Measurements from ENCODE around the gene LAMA4.
A peak's percentile ranks its signal among the peaks of the same experiment; 100 is the strongest.

The LAMA4 gene

GRCh38 chr6:112179631-112180030 is 74.7 kb downstream of the LAMA4 start:
- DNase-seq (ENCODE audit: low read depth) = peak; percentile 5
- TF ChIP-seq CTCF (IDR thresholded peaks at IDR 0.05; ENCODE audit: insufficient read depth, low read depth, low read length, missing control alignments) = no peak
- H3K4me3 ChIP-seq (ENCODE audit: low read length) = no peak overlapping the region

- no peak overlapping the region for H3K4me3 ChIP-seq (ENCODE audit: low read length)
- no peak for DNase-seq (ENCODE audit: low read depth)
- no peak for TF ChIP-seq CTCF (IDR thresholded peaks at IDR 0.05; ENCODE audit: insufficient read depth, low read depth, low read length, missing control alignments)
Measured at GRCh38 chr6:112178846-112179245, 75.5 kb downstream of the LAMA4 start.

- TF ChIP-seq CTCF (IDR thresholded peaks at IDR 0.05; ENCODE audit: insufficient read depth, low read depth, low read length, missing control alignments) = no peak
Measured at GRCh38 chr6:112177092-112177491, 77.3 kb downstream of the LAMA4 start.

GRCh38 chr6:112176175-112176574 is 78.2 kb downstream of the LAMA4 start:
- no peak for DNase-seq (ENCODE audit: low read depth)
- TF ChIP-seq CTCF (IDR thresholded peaks at IDR 0.05; ENCODE audit: insufficient read depth, low read depth, low read length, missing control alignments) = no peak
- H3K4me3 ChIP-seq (ENCODE audit: low read length) = no peak overlapping the region

More at GRCh38 chr6:112177092-112177491, 77.3 kb downstream of the LAMA4 start:
- DNase-seq (ENCODE audit: low read depth) = no peak
- no peak overlapping the region for H3K4me3 ChIP-seq (ENCODE audit: low read length)

GRCh38 chr6:112173221-112173804 is 81.1 kb downstream of the LAMA4 start:
- TF ChIP-seq CTCF (IDR thresholded peaks at IDR 0.05; ENCODE audit: insufficient read depth, low read depth, low read length, missing control alignments) = no peak
- no peak overlapping the region for H3K4me3 ChIP-seq (ENCODE audit: low read length)
- no peak for DNase-seq (ENCODE audit: low read depth)

- TF ChIP-seq CTCF (IDR thresholded peaks at IDR 0.05; ENCODE audit: insufficient read depth, low read depth, low read length, missing control alignments) = no peak
- no peak overlapping the region for H3K4me3 ChIP-seq (ENCODE audit: low read length)
- no peak for DNase-seq (ENCODE audit: low read depth)
Measured at GRCh38 chr6:112172540-112172939, 81.8 kb downstream of the LAMA4 start.

- DNase-seq (ENCODE audit: low read depth) = no peak
- H3K4me3 ChIP-seq (ENCODE audit: low read length) = no peak overlapping the region
- no peak for TF ChIP-seq CTCF (IDR thresholded peaks at IDR 0.05; ENCODE audit: insufficient read depth, low read depth, low read length, missing control alignments)
Measured at GRCh38 chr6:112169541-112169940, 84.8 kb downstream of the LAMA4 start.

Data from epithelial cell of esophagus (primary cell).